GM12878 (cell line): Measurements from ENCODE around the gene PPAT. TPM values are rescaled to one million over a fixed set of nuclear protein-coding genes. Genes with fewer than 3 reads are reported as not detected.

Experiments used
- ATAC-seq: fragments of 200-7000 bp; cut with Tn5 transposase; 3 replicates; pipeline ENCODE4 v1.9.1; 2020; ENCODE audit warnings: mild to moderate bottlenecking, moderate library complexity
- BruUV-seq: library from RNA; stranded (reverse); fragments of 400-500 nt; replicated peaks from 2 replicates; lab custom pipeline; 2021; lab: Mats Ljungman, UMichigan
- CTCF ChIA-PET: fragments of 300-600 bp; sonication (Branson Sonifier 250); formaldehyde crosslinking; extraction: SDS; loops from one replicate; lab custom pipeline; 2021; ENCODE audit warnings: inconsistent platforms; lab: Yijun Ruan, JAX
- POLR2A ChIA-PET: fragments of 350-600 bp; formaldehyde crosslinking; extraction: SDS; loops from one replicate; lab custom pipeline; 2021; ENCODE audit warnings: inconsistent platforms; lab: Charles Lee
- RAD21 ChIA-PET: fragments of 300-600 bp; sonication (Branson Sonifier 250); formaldehyde crosslinking; loops from one replicate; lab custom pipeline; 2023; ENCODE audit warnings: antibody characterized with exemption; ENCODE audit not compliant: unreplicated experiment; lab: Charles Lee
- SMC1A ChIA-PET: fragments of 300-600 bp; sonication (Branson Sonifier 250); formaldehyde crosslinking; loops from one replicate; lab custom pipeline; 2023; ENCODE audit not compliant: unreplicated experiment, uncharacterized antibody; lab: Charles Lee
- DNase-seq: peaks from one replicate; pipeline ENCODE4 v3.0.0-alpha.2; 2011; ENCODE audit warnings: low read depth, low spot score
- FAIRE-seq: peaks from 3 replicates; lab custom pipeline; 2011; peaks lifted over from hg19 to GRCh38; lab: Jason Lieb, UNC
- H2AFZ ChIP-seq: 2 replicates; pipeline ENCODE4 v1.6.0; 2011; ENCODE audit warnings: low read depth, low read length, control low read depth; ENCODE audit not compliant: control insufficient read depth
- H3K27ac ChIP-seq: 2 replicates; pipeline ENCODE4 v1.5.1; 2011; ENCODE audit warnings: control low read depth; ENCODE audit not compliant: control insufficient read depth, insufficient read depth
- H3K27me3 ChIP-seq, 2 experiments: replicated peaks in 1 of 2; 2 replicates each; pipeline versions ENCODE4 v1.6.0 to v1.6.1; 2011; ENCODE audit warnings: low read length in 1 of 2; ENCODE audit not compliant: control insufficient read depth in 2 of 2, insufficient read depth in 2 of 2
- H3K36me3 ChIP-seq, 2 experiments: 2 replicates each; pipeline ENCODE4 v1.5.1; 2011; ENCODE audit warnings: low read length in 1 of 2; ENCODE audit not compliant: control insufficient read depth in 2 of 2, insufficient read depth in 2 of 2
- H3K4me1 ChIP-seq: 2 replicates; pipeline ENCODE4 v1.6.1; 2011; ENCODE audit warnings: mild to moderate bottlenecking, low read length, moderate library complexity, mixed read lengths; ENCODE audit not compliant: control insufficient read depth, insufficient read depth
- H3K4me2 ChIP-seq: 2 replicates; pipeline ENCODE4 v1.6.0; 2011; ENCODE audit warnings: control low read depth; ENCODE audit not compliant: control insufficient read depth, insufficient read depth
- H3K4me3 ChIP-seq: fragments of 200-600 bp; sonication (generic); 2 replicates; pipeline ENCODE4 v1.5.1; 2016
- H3K79me2 ChIP-seq: 2 replicates; pipeline ENCODE4 v1.6.0; 2011; ENCODE audit warnings: low read length; ENCODE audit not compliant: control insufficient read depth, insufficient read depth
- H3K9ac ChIP-seq: 2 replicates; pipeline ENCODE4 v1.8.0; 2011; ENCODE audit warnings: low read length, control low read depth, mixed read lengths; ENCODE audit not compliant: control insufficient read depth, insufficient read depth
- H3K9me3 ChIP-seq: replicated peaks from 3 replicates; pipeline ENCODE4 v1.5.1; 2011; ENCODE audit warnings: mild to moderate bottlenecking, low read length; ENCODE audit not compliant: control insufficient read depth, insufficient read depth
- H4K20me1 ChIP-seq: 2 replicates; pipeline ENCODE4 v1.6.0; 2011; ENCODE audit not compliant: control insufficient read depth, insufficient read depth
- CBX5 ChIP-seq: sonication (generic); IDR thresholded peaks from 2 replicates; pipeline ENCODE4 v1.6.1; 2016; ENCODE audit warnings: low read depth, moderate library complexity, mild to moderate bottlenecking, inconsistent platforms
- EZH2 ChIP-seq: IDR thresholded peaks from 2 replicates; pipeline ENCODE4 v1.6.1; 2012; ENCODE audit warnings: low read depth, mild to moderate bottlenecking, control low read depth, inconsistent platforms, low read length, borderline replicate concordance; ENCODE audit not compliant: control insufficient read depth
- JUND ChIP-seq: IDR thresholded peaks from 2 replicates; pipeline ENCODE4 v1.6.1; 2012; ENCODE audit warnings: low read depth, mild to moderate bottlenecking, low read length, improper control_type of control experiment, moderate library complexity
- NFYA ChIP-seq: IDR thresholded peaks from 2 replicates; pipeline ENCODE4 v1.6.1; 2011; ENCODE audit warnings: low read depth, mild to moderate bottlenecking, low read length, improper control_type of control experiment, borderline replicate concordance
- PAX5 ChIP-seq: IDR thresholded peaks from 2 replicates; pipeline ENCODE4 v1.6.1; 2011; ENCODE audit warnings: low read depth, low read length, borderline replicate concordance
- POLR2A ChIP-seq: IDR thresholded peaks from 2 replicates; pipeline ENCODE4 v1.6.1; 2011; ENCODE audit warnings: low read depth, mild to moderate bottlenecking, low read length
- POU2F2 ChIP-seq: IDR thresholded peaks from 3 replicates; pipeline ENCODE4 v1.6.1; 2011; ENCODE audit warnings: low read depth, mild to moderate bottlenecking, low read length, borderline replicate concordance
- RB1 ChIP-seq: fragments of 450-650 bp; formaldehyde crosslinking; IDR thresholded peaks from 2 replicates; pipeline ENCODE4 v1.6.1; 2017; ENCODE audit warnings: mild to moderate bottlenecking, borderline replicate concordance
- SIN3A ChIP-seq: IDR thresholded peaks from 2 replicates; pipeline ENCODE4 v1.6.1; 2012; ENCODE audit warnings: low read depth, low read length, improper control_type of control experiment
- SMAD1 ChIP-seq: fragments of 450-650 bp; IDR thresholded peaks from 2 replicates; pipeline ENCODE4 v1.6.1; 2018; ENCODE audit warnings: mild to moderate bottlenecking, low read depth; ENCODE audit not compliant: partially characterized antibody
- TARDBP ChIP-seq: IDR thresholded peaks from 2 replicates; pipeline ENCODE4 v1.6.1; 2016; ENCODE audit warnings: borderline replicate concordance
- YY1 ChIP-seq: IDR thresholded peaks from 2 replicates; pipeline ENCODE4 v1.6.1; 2011; ENCODE audit warnings: low read depth, mild to moderate bottlenecking, low read length
- ZNF24 ChIP-seq: fragments of 450-650 bp; IDR thresholded peaks from 2 replicates; pipeline ENCODE4 v1.6.1; 2017; ENCODE audit warnings: antibody characterized with exemption, mild to moderate bottlenecking
- WGBS: methylation state at CpG from one replicate; pipeline ENCODE4 v1.1.6; 2016; ENCODE audit warnings: low lambda C conversion rate; ENCODE audit not compliant: insufficient replicate concordance, insufficient coverage; ENCODE audit errors: missing lambda C conversion rate; 5-methylcytosine and 5-hydroxymethylcytosine counted together
- in situ Hi-C: fragments of 300-500 bp; cut with MboI; formaldehyde crosslinking; loops from 9 replicates; pipeline ENCODE4 v1.14.3; 2018; ENCODE audit warnings: mixed read lengths
- intact Hi-C: fragments of 100-400 bp; cut with micrococcal nuclease; formaldehyde crosslinking; loops from one replicate; pipeline ENCODE4 v1.14.2; 2022; ENCODE audit not compliant: unreplicated experiment
- polyA plus RNA-seq, 11 experiments: library from polyadenylated mRNA; depleted of rRNA in 4 of 11; unstranded in 6 of 11; stranded (reverse) in 5 of 11; fragments of >200 nt; fragmentation: Nextera tagmentation in 4 of 11; fragmentation: Illumina TruSeq in 1 of 11; extraction: Ambion mirVana in 4 of 11; extraction: Trizol in 1 of 11; gene quantifications; 1 replicate in 1 of 11; 2 replicates in 10 of 11; pipeline versions ENCODE4 v1.2.1 to v1.2.3, GENCODE V29; 2011 to 2016; ENCODE audit warnings: inconsistent platforms in 2 of 11, missing spikeins in 2 of 11, low read depth in 1 of 11
- total RNA-seq, 4 experiments: library from RNA; depleted of rRNA in 3 of 4; stranded (reverse); fragments of >200 nt in 3 of 4; fragmentation: Illumina TruSeq in 1 of 4; extraction: Trizol in 1 of 4; gene quantifications; 2 replicates each; pipeline versions ENCODE4 v1.2.1 to v1.2.3, GENCODE V29; 2013 to 2021
- TF ChIP-seq, protein P1 (sequence below): fragments of 450-650 bp; IDR thresholded peaks from 2 replicates; pipeline ENCODE4 v1.6.1; 2014; ENCODE audit warnings: mild to moderate bottlenecking
- TF ChIP-seq, protein P2 (sequence below): IDR thresholded peaks from 2 replicates; pipeline ENCODE4 v1.6.1; 2011; ENCODE audit warnings: borderline replicate concordance, low read depth, mild to moderate bottlenecking, moderate library complexity, low read length; ENCODE audit not compliant: insufficient read depth, poor library complexity, severe bottlenecking
- TF ChIP-seq, protein P3 (sequence below): fragments of 450-650 bp; IDR thresholded peaks from 2 replicates; pipeline ENCODE4 v1.6.1; 2018; ENCODE audit warnings: borderline replicate concordance, mild to moderate bottlenecking; ENCODE audit not compliant: partially characterized antibody

The PPAT gene
- total and polyA plus RNA-seq, 10 of the 15 experiments (the other 5 are each of a cell fraction or from before 2014, with no cell fraction given), result 24.9 to 50.7 (median 38.0) TPM

- in situ Hi-C loops (no loop called here), intact Hi-C loops (loop anchor here (2.0 to 5.0 kb wide), 2 partner anchors 47 to 440 kb away; partner anchors contain the start of genes CEP135 and PPAT)
- peak; percentile 96 for ATAC-seq
- Histone ChIP-seq H3K9me3 (no peaks in the 10 kb centered on the region), H3K27me3 (no peaks in the 10 kb centered on the region), H3K27ac (peak within 1 kb of the TSS; percentile 90), H4K20me1 (no peaks in the 10 kb centered on the region), H3K4me3 (peak within 1 kb of the TSS; percentile 83), H3K4me2 (peak within 1 kb of the TSS; percentile 77), H3K9ac (peak within 1 kb of the TSS; percentile 69), H3K36me3 (peaks cover 0 to 2% of the 10 kb centered on the region in 2 experiments; a peak in 1 of 4 replicates), H2AFZ (peak within 1 kb of the TSS; percentile 93), H3K4me1 (peaks cover 5% of the 10 kb centered on the region), H3K79me2 (peaks cover 14% of the 10 kb centered on the region)
- RAD21 ChIA-PET, result interaction anchor here (0.7 to 2.5 kb wide), 7 partner anchors 10 to 440 kb away, joined by 3 to 20 read pairs (median 6); partner anchors contain the start of genes CEP135, PAICS and PPAT
- TSS peak; percentile 88 for BruUV-seq
- SMC1A ChIA-PET, result interaction anchor here (0.6 to 2.5 kb wide), 7 partner anchors 32 to 520 kb away, joined by 3 to 14 read pairs (median 4); partner anchors contain the start of genes CEP135, PAICS, PPAT and REST
- CTCF ChIA-PET, result interaction anchor here (0.6 to 2.2 kb wide), 8 partner anchors 10 to 449 kb away, joined by 3 to 10 read pairs (median 6); partner anchors contain the start of genes CEP135 and PAICS
- POLR2A ChIA-PET, result interaction anchor here (0.6 to 3.2 kb wide), 15 partner anchors 18 to 593 kb away, joined by 3 to 26 read pairs (median 4); partner anchors contain the start of genes NOA1, PAICS, POLR2B and PPAT
- FAIRE-seq, result peak; percentile 76
- peak; percentile 87 for DNase-seq
- 2% methylated on average over 52 of the region's 57 CpGs for WGBS
- TF ChIP-seq CBX5 (peak; percentile 92; the same call in 1 of the 2 replicates), JUND (no peak), NFYA (no peak), PAX5 (0 out of 2 replicates have a peak, but pooled peaks have one; percentile 3), POLR2A (peak; percentile 97), SMAD1 (no peak), POU2F2 (peak; percentile 35; the same call in 2 of the 3 replicates), SIN3A (peak; percentile 97), YY1 (peak; percentile 69), TARDBP (0 out of 2 replicates have a peak, but pooled peaks have one; percentile 21), EZH2 (no peak), ZNF24 (no peak), RB1 (peak; percentile 79; the same call in 1 of the 2 replicates)
- TF ChIP-seq, protein P1, sequence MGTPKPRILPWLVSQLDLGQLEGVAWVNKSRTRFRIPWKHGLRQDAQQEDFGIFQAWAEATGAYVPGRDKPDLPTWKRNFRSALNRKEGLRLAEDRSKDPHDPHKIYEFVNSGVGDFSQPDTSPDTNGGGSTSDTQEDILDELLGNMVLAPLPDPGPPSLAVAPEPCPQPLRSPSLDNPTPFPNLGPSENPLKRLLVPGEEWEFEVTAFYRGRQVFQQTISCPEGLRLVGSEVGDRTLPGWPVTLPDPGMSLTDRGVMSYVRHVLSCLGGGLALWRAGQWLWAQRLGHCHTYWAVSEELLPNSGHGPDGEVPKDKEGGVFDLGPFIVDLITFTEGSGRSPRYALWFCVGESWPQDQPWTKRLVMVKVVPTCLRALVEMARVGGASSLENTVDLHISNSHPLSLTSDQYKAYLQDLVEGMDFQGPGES, result 0 out of 2 replicates have a peak, but pooled peaks have one; percentile 30
- TF ChIP-seq, protein P2, sequence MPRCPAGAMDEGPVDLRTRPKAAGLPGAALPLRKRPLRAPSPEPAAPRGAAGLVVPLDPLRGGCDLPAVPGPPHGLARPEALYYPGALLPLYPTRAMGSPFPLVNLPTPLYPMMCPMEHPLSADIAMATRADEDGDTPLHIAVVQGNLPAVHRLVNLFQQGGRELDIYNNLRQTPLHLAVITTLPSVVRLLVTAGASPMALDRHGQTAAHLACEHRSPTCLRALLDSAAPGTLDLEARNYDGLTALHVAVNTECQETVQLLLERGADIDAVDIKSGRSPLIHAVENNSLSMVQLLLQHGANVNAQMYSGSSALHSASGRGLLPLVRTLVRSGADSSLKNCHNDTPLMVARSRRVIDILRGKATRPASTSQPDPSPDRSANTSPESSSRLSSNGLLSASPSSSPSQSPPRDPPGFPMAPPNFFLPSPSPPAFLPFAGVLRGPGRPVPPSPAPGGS, result no peak
- TF ChIP-seq, protein P3, sequence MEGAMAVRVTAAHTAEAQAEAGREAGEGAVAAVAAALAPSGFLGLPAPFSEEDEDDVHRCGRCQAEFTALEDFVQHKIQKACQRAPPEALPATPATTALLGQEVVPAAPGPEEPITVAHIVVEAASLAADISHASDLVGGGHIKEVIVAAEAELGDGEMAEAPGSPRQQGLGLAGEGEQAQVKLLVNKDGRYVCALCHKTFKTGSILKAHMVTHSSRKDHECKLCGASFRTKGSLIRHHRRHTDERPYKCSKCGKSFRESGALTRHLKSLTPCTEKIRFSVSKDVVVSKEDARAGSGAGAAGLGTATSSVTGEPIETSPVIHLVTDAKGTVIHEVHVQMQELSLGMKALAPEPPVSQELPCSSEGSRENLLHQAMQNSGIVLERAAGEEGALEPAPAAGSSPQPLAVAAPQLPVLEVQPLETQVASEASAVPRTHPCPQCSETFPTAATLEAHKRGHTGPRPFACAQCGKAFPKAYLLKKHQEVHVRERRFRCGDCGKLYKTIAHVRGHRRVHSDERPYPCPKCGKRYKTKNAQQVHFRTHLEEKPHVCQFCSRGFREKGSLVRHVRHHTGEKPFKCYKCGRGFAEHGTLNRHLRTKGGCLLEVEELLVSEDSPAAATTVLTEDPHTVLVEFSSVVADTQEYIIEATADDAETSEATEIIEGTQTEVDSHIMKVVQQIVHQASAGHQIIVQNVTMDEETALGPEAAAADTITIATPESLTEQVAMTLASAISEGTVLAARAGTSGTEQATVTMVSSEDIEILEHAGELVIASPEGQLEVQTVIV, result peak; percentile 98
Observed at GRCh38 chr4:56387023-56388001, 48.1 kb downstream of the PPAT start, which contains the start of gene AASDH. Gene AASDH, minus strand, starts transcription at chr4:56387491. Its CDS starts 3,192 bp downstream, at chr4:56384299.
